Activated CD8-positive, alpha-beta memory T cell treated with anti-CD3 and anti-CD28 coated beads, Interleukin-2, amount 50 U/mL, for 1 hour (primary cell): ENCODE data around the gene ATRNL1.

Source experiments
- DNase-seq: peaks from one replicate; pipeline ENCODE4 v3.0.0-alpha.2; 2020; ENCODE audit errors: extremely low read depth

Gene ATRNL1

DNA sequence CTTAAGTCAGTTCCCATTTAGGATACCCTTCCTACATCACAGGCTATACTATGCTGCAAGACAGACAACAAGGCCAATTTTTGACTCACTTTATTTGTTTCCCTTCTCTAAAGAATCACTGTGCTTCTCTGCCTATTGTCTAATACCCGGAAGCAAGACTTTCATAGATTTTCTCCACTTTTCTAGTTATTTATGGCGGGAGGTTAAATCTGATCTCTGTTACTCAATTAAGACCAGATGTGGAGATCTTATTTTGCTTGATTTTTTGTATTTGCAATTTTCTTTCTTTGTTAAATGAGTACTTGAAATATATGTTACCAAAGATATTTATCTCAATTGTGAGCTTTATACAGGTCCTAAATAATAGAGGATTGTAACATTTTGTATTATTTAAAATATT is 511.5 kb downstream of the ATRNL1 start:
- DNase-seq: no peak

DNA sequence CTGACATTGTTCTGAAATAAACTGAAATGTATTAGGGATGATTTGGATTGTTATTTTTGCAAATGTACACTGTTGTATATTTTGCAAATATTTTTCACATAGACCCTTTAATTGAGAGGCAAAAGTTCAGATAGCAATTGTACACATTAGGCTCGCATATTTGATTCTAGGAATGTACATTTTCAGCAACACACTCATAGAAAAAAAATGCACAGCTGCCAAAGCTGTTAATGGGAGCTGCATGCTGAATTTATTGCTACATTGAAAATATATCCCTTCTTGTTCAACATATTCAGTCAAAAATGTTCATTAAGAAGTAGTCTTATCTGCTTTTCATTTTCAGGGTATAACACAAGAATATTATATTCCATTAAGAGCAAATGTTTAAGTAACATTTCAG is 512.9 kb downstream of the ATRNL1 start:
- DNase-seq: no peak

DNA sequence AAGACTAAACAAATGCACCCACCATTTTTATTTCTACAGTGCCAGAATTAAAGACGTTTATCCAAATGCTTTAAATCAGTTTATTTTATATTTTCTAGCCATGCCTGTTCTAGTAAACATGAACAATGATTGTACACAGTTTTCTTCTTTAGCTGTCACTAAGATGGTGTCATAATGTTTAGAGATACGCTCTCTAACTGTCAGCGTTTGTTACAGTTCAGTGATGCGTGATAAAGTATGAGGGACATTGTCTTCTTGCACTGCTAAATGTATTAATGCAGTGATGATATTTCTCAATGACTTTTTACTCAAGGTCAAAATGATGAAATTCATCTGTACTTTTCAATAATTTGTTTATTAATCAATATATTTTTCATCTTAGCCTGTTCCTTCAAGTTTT is 513.6 kb downstream of the ATRNL1 start:
- no peak for DNase-seq

DNA sequence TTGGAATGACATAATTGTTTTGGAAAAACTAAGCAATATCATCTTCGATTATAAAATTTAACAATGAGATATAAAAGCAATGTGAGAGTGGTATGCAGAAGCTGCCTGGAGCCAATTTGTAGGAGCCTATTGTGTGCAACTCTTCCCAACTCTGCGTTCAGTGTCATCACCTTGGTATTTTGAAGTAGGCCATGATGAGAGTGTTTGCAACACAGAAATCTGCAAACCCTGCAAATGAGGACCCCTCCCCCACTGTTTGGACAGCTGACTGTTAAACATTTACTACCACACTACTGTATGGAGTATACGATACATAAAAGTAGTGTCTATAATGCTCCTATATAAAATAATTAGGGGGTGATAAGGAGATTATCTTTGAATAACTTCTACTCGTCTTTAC is 531.3 kb downstream of the ATRNL1 start:
- no peak for DNase-seq

DNA sequence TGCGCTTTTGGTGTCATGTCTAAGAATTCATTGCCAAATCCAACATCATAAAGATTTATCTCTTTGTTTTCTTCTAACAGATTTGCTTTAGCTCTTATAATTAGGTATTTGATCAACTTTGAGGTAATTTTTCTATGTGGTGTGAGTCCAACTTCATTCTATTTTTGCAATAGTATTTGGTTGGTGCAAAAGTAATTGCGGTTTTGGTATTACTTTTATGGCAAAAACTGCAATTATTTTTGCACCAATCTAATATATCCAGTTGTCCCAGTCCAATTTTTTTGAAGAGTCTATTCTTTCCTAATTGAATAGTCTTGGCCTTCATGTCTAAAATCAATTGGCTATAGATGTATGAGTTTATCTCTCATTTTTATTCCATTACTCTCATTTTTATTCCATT is 535.5 kb downstream of the ATRNL1 start:
- no peak for DNase-seq

DNA sequence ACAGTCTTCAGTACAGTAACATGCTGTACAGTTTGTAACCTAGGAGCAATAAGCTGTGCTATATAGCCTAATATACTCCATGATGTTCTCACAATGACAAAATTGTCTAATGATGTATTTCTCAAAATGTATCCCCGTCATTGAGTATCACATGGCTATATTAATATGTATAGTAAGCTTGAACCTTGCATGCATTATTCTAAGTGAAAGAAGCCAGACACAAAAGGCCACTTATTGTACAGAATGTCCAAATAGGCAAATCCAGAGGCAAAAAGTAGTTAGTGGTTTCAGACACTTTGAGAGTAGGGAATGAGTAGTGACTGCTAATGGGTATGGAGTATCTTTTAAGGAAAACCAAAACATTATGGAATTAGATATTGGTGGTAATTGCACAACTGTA is 545.1 kb downstream of the ATRNL1 start:
- DNase-seq: no peak

DNA sequence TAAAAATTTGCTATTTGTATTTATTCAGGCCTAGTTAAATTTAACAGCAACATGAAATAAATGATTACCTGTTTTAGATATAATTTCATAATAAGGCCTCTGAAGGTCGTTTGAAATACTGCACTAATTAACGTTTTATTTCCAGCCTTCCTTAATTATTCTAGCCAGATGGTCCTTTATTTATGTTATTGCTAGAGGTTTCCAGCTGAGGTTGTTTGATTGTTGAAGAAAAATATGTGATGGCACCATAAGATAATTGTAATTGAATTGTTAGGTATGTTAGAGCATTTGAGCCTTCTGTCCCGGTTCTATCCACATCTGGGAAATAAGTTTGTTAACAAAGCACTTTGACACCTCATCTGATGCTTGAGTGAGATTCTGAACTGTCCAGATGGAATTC is 556.1 kb downstream of the ATRNL1 start:
- no peak for DNase-seq

DNA sequence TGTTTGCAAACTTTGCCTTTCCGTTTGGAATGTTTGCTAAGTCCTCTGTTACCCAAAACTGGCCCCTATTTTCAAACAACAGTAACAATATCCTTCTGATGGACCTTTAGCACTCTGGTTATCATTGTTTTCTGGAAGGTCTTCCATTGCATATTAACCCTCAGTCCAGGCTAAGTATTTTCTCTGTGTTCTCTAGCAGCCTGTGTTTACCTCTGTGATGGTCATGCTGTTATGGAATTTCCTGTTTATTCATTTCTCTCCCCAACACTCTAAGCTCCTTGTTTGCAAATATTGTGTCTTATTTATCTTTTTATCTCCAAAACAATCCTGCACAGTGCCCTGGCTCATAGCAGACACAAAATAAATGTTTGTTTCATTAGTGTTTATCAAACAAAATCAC is 560.3 kb downstream of the ATRNL1 start:
- DNase-seq: no peak

DNA sequence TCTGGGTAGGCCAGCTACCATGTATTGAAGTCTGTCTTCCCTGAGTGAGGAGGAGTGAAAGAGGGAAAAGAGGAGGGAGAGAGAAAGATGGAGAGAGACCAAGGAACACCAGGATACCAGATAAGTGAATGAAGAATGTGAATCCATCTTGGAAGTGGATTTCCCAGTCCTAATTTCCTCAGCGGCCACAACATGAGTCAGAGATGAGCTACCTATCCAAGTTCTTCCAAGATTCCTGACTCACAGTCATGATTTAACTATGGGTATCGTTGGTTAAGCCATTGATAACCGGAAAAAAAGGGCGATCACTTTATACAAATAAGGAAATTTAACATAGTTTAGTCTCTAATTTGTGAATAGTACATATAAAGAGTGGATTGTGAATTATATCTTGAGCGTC is 561.8 kb downstream of the ATRNL1 start:
- DNase-seq: no peak

DNA sequence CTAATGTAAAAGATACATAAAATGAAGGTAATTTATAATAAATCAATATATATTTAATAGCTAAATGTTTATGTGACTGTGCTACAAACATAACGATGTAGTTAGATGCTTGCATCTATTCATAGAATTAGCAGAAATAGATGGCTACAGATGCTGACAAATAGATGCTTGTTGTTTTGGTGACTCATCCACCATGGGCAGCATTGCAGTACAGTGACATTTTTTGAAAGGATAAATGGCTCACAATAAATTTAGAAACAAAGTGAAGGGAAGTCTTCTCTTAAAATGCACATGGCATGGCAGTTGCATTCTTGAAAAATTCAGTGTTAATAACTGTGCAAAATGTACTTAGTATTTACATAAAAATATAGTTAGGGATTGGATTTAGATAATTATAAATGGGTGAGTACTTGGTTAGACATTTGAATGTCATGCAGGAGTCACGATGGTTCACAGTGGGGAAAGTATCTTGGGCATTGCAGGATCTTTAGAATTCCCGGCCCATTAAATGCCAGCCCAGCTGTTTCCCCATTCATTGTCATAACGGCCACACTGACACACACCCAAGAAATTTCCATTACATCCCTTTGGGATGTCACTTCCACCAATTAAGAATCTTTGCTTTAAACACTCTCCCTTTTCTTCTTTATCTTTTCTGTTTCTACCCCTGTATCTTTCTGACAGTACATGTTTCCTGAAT is 564.1 kb downstream of the ATRNL1 start:
- no peak for DNase-seq

DNA sequence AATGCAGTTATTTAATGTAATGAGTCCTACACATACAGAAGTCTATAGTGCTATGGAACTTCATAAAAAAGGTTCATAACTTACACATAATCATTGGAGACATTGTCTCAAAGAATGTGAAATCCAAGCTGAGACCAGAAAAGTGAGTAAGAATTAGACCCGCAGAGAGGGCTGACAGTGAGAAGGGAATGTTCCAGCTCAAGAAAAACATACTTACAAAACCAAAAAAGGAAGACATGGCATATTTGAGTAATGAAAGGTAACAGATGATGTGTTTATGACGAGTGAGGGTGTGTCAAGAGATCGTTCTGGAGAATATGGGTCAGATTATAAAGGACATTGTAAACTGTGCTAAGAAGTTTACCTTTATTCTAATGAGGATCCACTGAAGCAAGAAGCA is 566.5 kb downstream of the ATRNL1 start:
- no peak for DNase-seq

DNA sequence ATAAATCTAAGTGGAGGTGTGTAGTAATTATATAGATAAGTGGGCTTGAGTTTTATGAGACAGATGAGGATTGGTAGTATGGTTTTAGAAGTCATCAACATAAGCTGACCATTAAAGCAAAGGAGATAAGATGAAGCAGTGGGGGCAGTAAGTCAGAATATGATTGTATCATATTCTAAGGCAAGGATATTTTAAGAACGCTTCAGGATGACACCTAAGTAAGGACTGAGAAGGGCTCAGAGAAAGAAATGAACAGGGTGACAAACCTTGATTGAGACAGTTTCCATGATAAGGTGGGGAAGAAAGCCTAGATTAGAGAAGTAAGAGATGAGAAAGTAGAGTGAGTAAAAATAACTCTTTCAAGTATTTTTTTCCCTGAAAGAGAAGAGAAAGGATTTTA is 567.2 kb downstream of the ATRNL1 start:
- no peak for DNase-seq

DNA sequence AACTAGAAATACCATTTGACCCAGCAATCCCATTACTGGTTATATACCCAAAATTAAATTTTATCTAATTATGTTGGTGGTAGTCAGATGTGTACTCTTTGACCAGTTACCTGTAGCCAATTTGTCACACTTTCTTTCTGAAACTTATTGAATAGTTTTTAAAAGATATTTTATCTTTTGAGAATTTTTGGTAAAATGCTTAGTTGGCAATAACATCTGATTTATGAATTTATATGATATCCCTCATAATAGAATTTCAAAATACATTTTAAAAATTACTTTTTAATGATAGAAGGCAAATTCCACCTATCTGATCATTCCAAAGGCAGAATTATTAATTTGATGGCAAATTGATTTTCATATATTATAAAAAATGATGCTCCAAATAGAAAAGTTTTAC is 569.3 kb downstream of the ATRNL1 start:
- no peak for DNase-seq

DNA sequence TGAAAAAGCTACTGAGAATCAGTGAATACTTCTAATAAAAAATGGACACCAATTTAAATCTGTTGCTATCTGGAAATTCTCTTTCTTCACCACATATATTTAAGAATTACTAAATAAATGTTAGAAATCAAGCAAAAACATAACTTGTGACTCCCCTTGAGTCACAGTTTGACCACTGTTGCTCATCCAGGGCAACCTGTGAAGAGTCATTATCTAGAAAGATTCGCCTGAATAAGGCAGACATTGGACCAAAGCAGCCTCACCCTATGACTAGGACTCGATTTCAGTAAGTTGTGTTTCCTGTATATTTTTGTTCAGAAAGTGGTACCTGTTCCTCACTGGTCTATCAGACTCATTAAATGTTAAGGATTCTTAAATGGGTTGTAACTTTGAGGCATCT is 572.4 kb downstream of the ATRNL1 start:
- DNase-seq: no peak

DNA sequence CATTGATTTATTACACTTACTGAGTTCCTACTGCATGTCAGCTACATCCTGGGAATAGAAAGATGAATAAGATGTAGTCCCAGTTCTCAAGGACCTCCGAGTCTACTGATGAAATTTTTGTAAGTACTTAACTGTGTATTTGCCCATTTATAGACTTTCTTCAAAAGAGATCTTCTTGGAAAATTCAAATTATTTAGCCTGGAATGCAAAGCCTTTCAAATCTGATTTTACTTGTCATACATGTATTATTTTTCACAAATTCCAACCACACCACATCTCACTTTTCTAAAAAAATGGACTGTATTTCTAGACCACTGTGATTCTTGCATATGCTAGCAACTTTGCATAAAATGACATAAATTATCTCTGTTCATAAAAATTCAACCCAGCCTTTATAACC is 581.3 kb downstream of the ATRNL1 start:
- no peak for DNase-seq

DNA sequence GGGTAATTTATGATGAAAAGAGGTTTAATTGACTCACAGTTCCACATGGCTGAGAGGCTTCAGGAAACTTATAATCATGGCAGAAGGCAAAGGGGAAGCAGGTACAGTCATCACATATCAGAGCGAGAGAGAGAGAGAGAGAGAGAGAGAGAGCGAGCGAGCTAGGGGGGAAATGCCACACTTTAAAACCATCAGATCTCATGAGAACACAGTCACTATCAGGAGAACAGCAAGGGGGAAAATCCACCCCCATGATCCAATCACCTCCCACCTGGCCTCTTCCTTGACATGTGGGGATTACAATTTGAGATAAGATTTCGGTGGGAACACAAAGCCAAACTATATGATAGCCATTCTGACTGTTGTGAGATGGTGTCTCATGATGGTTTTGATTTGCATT is 603.6 kb downstream of the ATRNL1 start:
- no peak for DNase-seq

DNA sequence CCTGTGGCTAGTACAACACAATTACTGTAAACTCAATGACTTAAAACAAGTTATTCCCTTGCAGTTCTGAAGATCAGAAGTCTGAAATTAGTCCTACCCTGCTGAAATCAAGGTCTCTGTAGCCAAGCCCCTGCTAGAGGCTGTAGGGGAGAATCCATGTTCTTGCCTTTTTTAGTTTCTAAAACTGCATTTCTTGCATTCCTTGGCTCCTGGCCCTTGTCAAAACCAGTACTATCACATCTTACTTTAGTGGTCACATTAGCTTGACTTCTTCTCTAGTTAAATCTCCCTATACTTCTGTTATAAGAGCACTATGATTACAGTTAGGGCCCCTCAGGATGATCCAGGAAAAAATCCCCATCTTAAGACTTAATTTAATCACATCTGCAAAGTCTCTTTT is 612.9 kb downstream of the ATRNL1 start:
- no peak for DNase-seq

DNA sequence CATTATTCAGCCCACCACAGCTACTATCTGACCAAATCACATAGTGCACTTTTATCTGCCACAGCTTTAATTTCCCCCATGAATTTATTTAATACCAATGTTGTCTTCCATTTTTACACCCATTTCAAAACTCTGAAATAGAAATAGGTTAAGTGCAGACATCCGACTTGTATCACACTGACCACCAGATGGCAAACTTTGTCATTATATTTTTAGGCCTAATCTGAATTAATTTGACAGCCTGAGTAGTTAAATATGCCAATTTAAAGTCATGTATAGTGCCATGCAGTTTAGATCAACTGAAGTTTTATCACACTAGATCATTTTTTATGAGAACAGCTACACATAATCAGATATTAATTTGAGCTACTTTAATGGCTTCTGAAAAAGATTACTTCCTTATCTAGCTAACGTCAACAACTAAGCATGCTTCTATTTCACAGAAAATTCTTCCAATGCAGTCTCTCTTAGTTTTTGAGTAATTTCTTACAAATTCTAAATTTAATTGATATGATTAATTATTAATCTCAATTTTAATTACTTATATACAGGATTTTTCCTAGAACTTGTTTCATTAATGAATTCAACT is 613.4 kb downstream of the ATRNL1 start:
- no peak for DNase-seq

DNA sequence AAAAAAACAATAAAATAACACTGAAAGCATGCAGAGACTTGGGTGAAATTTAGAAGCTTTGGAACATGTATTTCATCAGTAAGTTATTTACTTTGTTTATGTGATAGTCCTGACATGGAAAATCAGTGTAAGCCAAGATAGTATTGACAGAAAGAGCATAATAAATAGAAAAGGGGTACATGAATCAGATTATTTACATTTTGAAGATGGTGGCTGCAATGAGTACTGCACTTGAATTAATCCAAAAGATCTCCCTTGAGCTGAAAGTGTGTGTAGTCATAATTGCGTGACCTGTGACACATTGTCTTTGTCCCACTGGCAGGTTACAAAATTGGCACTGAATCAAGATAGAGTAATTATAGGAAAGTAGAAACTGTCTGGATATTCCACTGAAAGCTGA is 617.0 kb downstream of the ATRNL1 start:
- DNase-seq: no peak

DNA sequence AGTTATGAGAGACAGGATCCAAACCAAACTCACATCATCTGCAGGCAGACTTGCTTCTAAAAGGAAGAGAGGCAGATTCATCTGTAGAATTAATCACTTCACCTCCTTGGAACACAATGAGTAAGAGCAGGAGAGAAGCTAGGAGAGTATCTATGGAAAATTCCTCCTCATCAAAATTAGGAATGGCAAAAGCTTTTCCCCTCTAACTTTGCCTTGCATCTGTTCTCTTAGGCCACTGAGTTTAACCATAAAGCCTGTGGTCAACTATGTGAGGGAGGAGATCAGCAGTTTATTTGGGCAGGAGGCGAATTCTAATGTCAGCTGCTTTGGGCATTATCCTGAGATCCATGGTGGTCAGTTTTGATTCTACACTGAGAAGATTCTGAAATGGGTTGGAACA is 618.1 kb downstream of the ATRNL1 start:
- no peak for DNase-seq

DNA sequence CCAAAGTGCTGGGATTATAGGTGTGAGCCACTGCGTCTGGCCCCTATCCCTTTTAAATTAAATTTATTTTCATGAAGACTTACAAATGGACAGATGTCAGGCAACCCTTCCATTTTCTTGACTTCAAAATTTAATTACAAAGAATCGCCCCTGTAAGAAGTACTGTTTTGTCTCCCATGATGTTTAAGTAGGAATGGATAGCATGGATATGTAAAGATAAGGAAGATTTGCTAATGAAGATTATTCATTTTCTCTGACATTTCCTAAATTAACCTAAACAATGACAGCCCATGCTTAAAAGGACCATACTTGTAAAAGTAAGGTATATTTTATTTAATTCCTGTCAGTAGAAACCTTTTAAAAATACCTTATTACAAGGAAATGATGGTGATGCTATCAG is 627.0 kb downstream of the ATRNL1 start:
- no peak for DNase-seq

DNA sequence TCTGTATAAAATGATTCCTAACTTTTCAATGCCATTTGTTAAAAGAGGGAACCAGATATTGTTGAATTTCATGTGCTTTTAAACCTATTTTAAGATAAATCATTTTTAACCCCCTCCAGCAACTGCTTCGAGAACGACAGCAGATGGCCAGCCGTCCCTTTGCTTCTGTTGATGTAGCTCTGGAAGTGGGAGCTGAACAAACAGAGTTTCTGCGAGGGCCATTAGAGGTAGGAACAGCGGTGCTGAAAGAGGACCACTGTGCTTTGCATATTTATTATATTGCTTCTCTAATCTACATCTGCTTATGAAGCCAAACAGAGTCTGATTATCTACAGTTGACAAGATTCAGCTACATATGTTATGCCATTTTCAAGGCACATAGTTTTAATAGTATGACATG is 634.0 kb downstream of the ATRNL1 start:
- no peak for DNase-seq

DNA sequence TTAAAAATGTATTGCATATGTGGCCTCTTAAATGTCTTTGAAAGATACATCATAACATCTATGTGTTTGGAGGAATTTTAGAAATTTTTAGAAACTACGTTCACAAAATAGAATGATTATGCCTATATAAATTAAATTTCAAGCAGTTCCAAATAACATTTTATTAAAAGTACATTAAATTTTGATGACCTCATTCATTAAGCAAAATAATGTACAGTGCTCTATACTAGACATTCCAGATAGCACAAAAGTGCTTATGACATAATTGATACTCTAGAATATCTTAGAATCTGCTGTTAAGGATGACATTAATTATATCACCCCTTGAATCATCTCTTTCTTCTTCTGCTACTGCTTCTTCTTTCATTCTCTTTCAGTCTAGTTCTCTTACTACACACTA is 650.9 kb downstream of the ATRNL1 start:
- no peak for DNase-seq

DNA sequence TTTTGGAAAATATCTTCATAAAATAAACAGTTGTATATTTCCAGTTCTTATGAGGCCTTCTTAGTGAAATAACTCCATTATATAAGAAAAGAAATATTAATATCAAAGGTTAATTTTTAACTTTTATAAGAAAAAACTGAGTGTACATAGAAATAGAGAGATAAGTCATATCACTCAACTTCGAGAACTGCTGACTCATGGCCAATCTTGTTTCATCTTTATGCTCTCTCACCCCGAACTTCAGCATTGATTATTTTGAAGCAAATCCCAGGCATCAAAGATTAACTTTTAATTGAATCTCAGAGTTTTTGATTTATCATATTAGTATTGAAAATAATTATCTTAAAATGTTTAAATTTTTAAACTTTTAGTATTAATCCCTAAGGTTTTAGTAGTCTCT is 652.8 kb downstream of the ATRNL1 start:
- no peak for DNase-seq
